ENCODE measurements around the gene DLX5. TPM values are rescaled to one million over a fixed set of nuclear protein-coding genes. Genes with fewer than 3 reads are reported as not detected.

Gene DLX5
- total RNA-seq, 2 experiments from 2014 or later, result not detected

GRCh38 chr7:96976106-96976505 lies 48.5 kb downstream of the DLX5 start:
- Mint-ChIP-seq H3K36me3 (no peaks in the 10 kb centered on the region), H3K27ac (no peak overlapping the region), H3K27me3 (peaks cover 15% of the 10 kb centered on the region), H3K9me3 (no peaks in the 10 kb centered on the region), H3K4me3 (no peak overlapping the region), H3K4me1 (ENCODE audit: low read depth) (no peaks in the 10 kb centered on the region)
- intact Hi-C loops (cut with micrococcal nuclease), result no loop called here
- no peak for DNase-seq
- POLR2A ChIA-PET, result no interaction called here
- CTCF ChIA-PET, result no interaction called here

- DNase-seq, result no peak
- ChIA-PET CTCF (no interaction called here), POLR2A (no interaction called here)
- Mint-ChIP-seq H3K27me3 (peaks cover 23% of the 10 kb centered on the region), H3K4me3 (no peak overlapping the region), H3K27ac (no peak overlapping the region), H3K36me3 (no peaks in the 10 kb centered on the region), H3K9me3 (no peaks in the 10 kb centered on the region), H3K4me1 (ENCODE audit: low read depth) (no peaks in the 10 kb centered on the region)
- intact Hi-C loops (cut with micrococcal nuclease), result no loop called here
Measured at GRCh38 chr7:96973986-96974385, 50.6 kb downstream of the DLX5 start.

- intact Hi-C loops (cut with micrococcal nuclease), result no loop called here
- POLR2A ChIA-PET, result no interaction called here
- H3K4me3 Mint-ChIP-seq, result no peak overlapping the region
- no peak for DNase-seq
- no peaks in the 10 kb centered on the region for H3K9me3 Mint-ChIP-seq
- H3K27ac Mint-ChIP-seq, result no peak overlapping the region
- CTCF ChIA-PET, result no interaction called here
- H3K27me3 Mint-ChIP-seq, result peaks cover 25% of the 10 kb centered on the region
- H3K4me1 Mint-ChIP-seq (ENCODE audit: low read depth), result no peaks in the 10 kb centered on the region
- H3K36me3 Mint-ChIP-seq, result no peaks in the 10 kb centered on the region
Measured at GRCh38 chr7:96970739-96971138, 53.9 kb downstream of the DLX5 start.

Other genes with a start within 250 kb of the DLX5 start
- not detected for gene DLX6, start 19.3 kb downstream of the DLX5 start, total RNA-seq
- gene SDHAF3, start 92.9 kb upstream of the DLX5 start, total RNA-seq, result 10 to 100 TPM; 21.8 to 24.5 TPM

All from activated CD4-positive, alpha-beta memory T cell treated with anti-CD3 and anti-CD28 coated beads for 36 hours (primary cell).